K562 (cell line): ENCODE data around the gene IPPK. TPM values are rescaled to one million over a fixed set of nuclear protein-coding genes. Genes with fewer than 3 reads are reported as not detected.

Experiments
- ATAC-seq: fragments of 200-7000 bp; cut with Tn5 transposase; 3 replicates; pipeline ENCODE4 v1.9.1; 2020; ENCODE audit warnings: moderate library complexity
- BruUV-seq: library from RNA; stranded (reverse); fragments of 400-500 nt; replicated peaks from 2 replicates; lab custom pipeline; 2021; lab: Mats Ljungman, UMichigan
- CTCF ChIA-PET: fragments of 300-600 bp; formaldehyde crosslinking; extraction: SDS; loops from one replicate; lab custom pipeline; 2021; ENCODE audit warnings: low intra/inter-chr PET ratio; lab: Yijun Ruan, JAX
- POLR2A ChIA-PET: fragments of 300-600, 350-650 bp; sonication (Branson Sonifier 250); formaldehyde crosslinking; extraction: SDS; loops from one replicate; lab custom pipeline; 2021; ENCODE audit warnings: antibody characterized with exemption, inconsistent platforms; lab: Yijun Ruan, JAX
- DNase-seq, 4 experiments: peaks; one replicate each; pipeline versions ENCODE4 v3.0.0 to v3.0.0-alpha.2; 2011 to 2018; ENCODE audit warnings: low spot score in 3 of 4, mixed read lengths in 3 of 4; ENCODE audit errors: extremely low read depth in 1 of 4
- FAIRE-seq: peaks from 2 replicates; lab custom pipeline; 2011; peaks lifted over from hg19 to GRCh38; lab: Jason Lieb, UNC
- H2AFZ ChIP-seq: 2 replicates; pipeline ENCODE4 v1.6.0; 2011; ENCODE audit warnings: low read depth, low read length, control low read depth, inconsistent platforms
- H3K27ac ChIP-seq: fragments of 200-600 bp; 3 replicates; pipeline ENCODE4 v1.8.0; 2011; ENCODE audit warnings: low read depth, mild to moderate bottlenecking, control low read depth, inconsistent platforms, low read length, moderate library complexity, mixed read lengths; ENCODE audit errors: extremely low read depth
- H3K27me3 ChIP-seq, 2 experiments: fragments of 300-600 bp in 1 of 2; 2 replicates in 1 of 2; 3 replicates in 1 of 2; pipeline versions ENCODE4 v1.6.0 to v1.8.0; 2011; ENCODE audit warnings: inconsistent platforms in 2 of 2, low read length in 2 of 2, mild to moderate bottlenecking in 1 of 2, mixed read lengths in 1 of 2, moderate library complexity in 1 of 2; ENCODE audit not compliant: control insufficient read depth in 2 of 2, insufficient read depth in 2 of 2
- H3K36me3 ChIP-seq: fragments of 300-600 bp; 3 replicates; pipeline ENCODE4 v1.8.0; 2011; ENCODE audit warnings: mild to moderate bottlenecking, low read length, inconsistent platforms; ENCODE audit not compliant: control insufficient read depth, insufficient read depth
- H3K4me1 ChIP-seq, 2 experiments: fragments of 200-600 bp in 1 of 2; replicated peaks in 1 of 2; 2 replicates in 1 of 2; 3 replicates in 1 of 2; pipeline versions ENCODE4 v1.5.1 to v1.8.0; 2011; ENCODE audit warnings: inconsistent platforms in 2 of 2, low read length in 2 of 2, mild to moderate bottlenecking in 1 of 2, mixed read lengths in 1 of 2, moderate library complexity in 1 of 2; ENCODE audit not compliant: control insufficient read depth in 2 of 2, insufficient read depth in 2 of 2
- H3K4me2 ChIP-seq: 2 replicates; pipeline ENCODE4 v1.6.1; 2011; ENCODE audit warnings: low read length, control low read depth, inconsistent platforms, mixed read lengths; ENCODE audit not compliant: insufficient read depth
- H3K4me3 ChIP-seq: fragments of 200-600 bp; sonication (generic), shearing (Covaris generic); 2 replicates; pipeline ENCODE4 v1.5.1; 2016; ENCODE audit warnings: control low read depth, inconsistent platforms
- H3K79me2 ChIP-seq: fragments of 200-600 bp; 3 replicates; pipeline ENCODE4 v1.8.0; 2011; ENCODE audit warnings: low read length, inconsistent platforms; ENCODE audit not compliant: control insufficient read depth, insufficient read depth
- H3K9ac ChIP-seq, 2 experiments: 2 replicates each; pipeline versions ENCODE4 v1.6.0 to v1.6.1; 2011; ENCODE audit warnings: low read depth in 2 of 2, low read length in 2 of 2, control low read depth in 1 of 2, inconsistent platforms in 1 of 2, mild to moderate bottlenecking in 1 of 2, mixed read lengths in 1 of 2; ENCODE audit not compliant: insufficient read depth in 1 of 2
- H3K9me1 ChIP-seq: one replicate; pipeline ENCODE4 v1.6.0; 2011; ENCODE audit warnings: inconsistent platforms, mild to moderate bottlenecking, low read length, moderate library complexity; ENCODE audit not compliant: control insufficient read depth, insufficient read depth
- H3K9me3 ChIP-seq: replicated peaks from 2 replicates; pipeline ENCODE4 v1.5.1; 2011; ENCODE audit warnings: low read depth, low read length, inconsistent platforms; ENCODE audit not compliant: control insufficient read depth, insufficient read depth
- H4K20me1 ChIP-seq: replicated peaks from 2 replicates; pipeline ENCODE4 v1.6.1; 2011; ENCODE audit warnings: low read length, inconsistent platforms, mixed read lengths; ENCODE audit not compliant: control insufficient read depth, insufficient read depth
- CHD2 ChIP-seq: IDR thresholded peaks from 2 replicates; pipeline ENCODE4 v1.6.1; 2011; ENCODE audit warnings: low read depth, low read length
- FOXA3 ChIP-seq, 2 experiments: fragments of 450-650 bp in 1 of 2; sonication (generic) in 1 of 2; formaldehyde crosslinking; IDR thresholded peaks in 1 of 2; conservative IDR thresholded peaks in 1 of 2; 2 replicates each; pipeline versions ENCODE4 v1.4.0 to v1.8.0; 2020 to 2022; ENCODE audit warnings: mild to moderate bottlenecking in 2 of 2, missing genetic modification reagents in 1 of 2
- FOXJ2 ChIP-seq: fragments of 200-800 bp; sonication (Bioruptor generic); IDR thresholded peaks from 2 replicates; pipeline ENCODE4 v1.6.1; 2016; ENCODE audit warnings: missing genetic modification characterization, missing compliant biosample characterization
- FOXO4 ChIP-seq: fragments of 450-650 bp; formaldehyde crosslinking; IDR thresholded peaks from 2 replicates; pipeline ENCODE4 v1.4.0; 2020; ENCODE audit warnings: mild to moderate bottlenecking, moderate library complexity
- HDAC3 ChIP-seq: fragments of 450-650 bp; IDR thresholded peaks from 2 replicates; pipeline ENCODE4 v1.6.1; 2018; ENCODE audit warnings: borderline replicate concordance, mild to moderate bottlenecking, moderate library complexity; ENCODE audit not compliant: partially characterized antibody
- HES1 ChIP-seq: fragments of 450-650 bp; IDR thresholded peaks from 2 replicates; pipeline ENCODE4 v1.6.1; 2016; ENCODE audit warnings: low read depth, mild to moderate bottlenecking, moderate library complexity
- MED1 ChIP-seq: sonication (generic); formaldehyde crosslinking; IDR thresholded peaks from 2 replicates; pipeline ENCODE4 v1.8.1; 2023; ENCODE audit warnings: missing genetic modification reagents, borderline replicate concordance
- NBN ChIP-seq: fragments of 450-650 bp; IDR thresholded peaks from 2 replicates; pipeline ENCODE4 v1.6.1; 2016; ENCODE audit warnings: low read depth, mild to moderate bottlenecking
- PHF8 ChIP-seq: fragments of 200-600 bp; sonication (generic); IDR thresholded peaks from 2 replicates; pipeline ENCODE4 v1.6.1; 2012; ENCODE audit warnings: mixed run types, mild to moderate bottlenecking, inconsistent platforms, low read length, moderate library complexity, borderline replicate concordance
- POLR2AphosphoS5 ChIP-seq: IDR thresholded peaks from 2 replicates; pipeline ENCODE4 v1.6.1; 2011; ENCODE audit warnings: mild to moderate bottlenecking, low read depth, low read length, moderate library complexity; ENCODE audit not compliant: control insufficient read depth, insufficient read depth
- U2AF2 ChIP-seq: fragments of 200-400 bp; formaldehyde crosslinking; optimal IDR thresholded peaks from 2 replicates; pipeline ENCODE3; 2017; ENCODE audit warnings: low read depth, mild to moderate bottlenecking, low read length
- ZNF586 ChIP-seq: fragments of 450-650 bp; formaldehyde crosslinking; conservative IDR thresholded peaks from 2 replicates; pipeline ENCODE4 v1.4.0; 2020; ENCODE audit warnings: mild to moderate bottlenecking, moderate library complexity
- WGBS: fragments of 100-300 bp; shearing (Covaris generic); methylation state at CpG from one replicate; pipeline ENCODE4 v1.1.6; 2016; ENCODE audit warnings: low coverage, mixed read lengths; ENCODE audit not compliant: insufficient coverage; ENCODE audit errors: missing lambda C conversion rate; 5-methylcytosine and 5-hydroxymethylcytosine counted together
- in situ Hi-C: fragments of 300-500 bp; cut with MboI; formaldehyde crosslinking; loops from 4 replicates; pipeline ENCODE4 v1.15.0; 2018; ENCODE audit warnings: inconsistent platforms, mixed read lengths
- intact Hi-C: fragments of 100-400 bp; cut with micrococcal nuclease; formaldehyde crosslinking; loops from 2 replicates; pipeline ENCODE4 v1.14.2; 2022
- polyA plus RNA-seq, 8 experiments: library from polyadenylated mRNA; depleted of rRNA in 4 of 8; stranded (reverse) in 5 of 8; unstranded in 3 of 8; fragments of >200 nt; fragmentation: Nextera tagmentation in 2 of 8; fragmentation: Illumina TruSeq in 1 of 8; extraction: Ambion mirVana in 2 of 8; extraction: Trizol in 1 of 8; gene quantifications; 2 replicates each; pipeline versions ENCODE4 v1.2.1 to v1.2.3, GENCODE V29; 2011 to 2014; ENCODE audit warnings: inconsistent platforms in 1 of 8, missing spikeins in 1 of 8
- total RNA-seq, 7 experiments: library from RNA; depleted of rRNA in 6 of 7; stranded (reverse); fragments of >200 nt in 6 of 7; fragmentation: Illumina TruSeq in 2 of 7; extraction: Trizol in 2 of 7; gene quantifications; 2 replicates each; pipeline versions ENCODE4 v1.2.1 to v1.2.3, GENCODE V29; 2011 to 2021; ENCODE audit warnings: low replicate concordance in 1 of 7

The IPPK gene
- total and polyA plus RNA-seq, 9 of the 15 experiments (the other 6 are each of a cell fraction or from before 2014, with no cell fraction given) = 3.1 to 22.2 (median 11.2) TPM

- ATAC-seq = no peak
- H3K4me2 ChIP-seq = no peak overlapping the region
- no peak overlapping the region for H2AFZ ChIP-seq
- no peak for FAIRE-seq
- BruUV-seq = no TSS peak
- no peak overlapping the region for H3K27ac ChIP-seq
- no peaks in the 10 kb centered on the region for H3K9me3 ChIP-seq
- 0 out of 2 replicates have a peak, but pooled peaks cover 4% of the 10 kb centered on the region for H4K20me1 ChIP-seq
- H3K4me1 ChIP-seq = peaks cover 0 to 3% of the 10 kb centered on the region in 2 experiments; a peak in 1 of 5 replicates
- H3K9me1 ChIP-seq = no peaks in the 10 kb centered on the region
- no peak for DNase-seq
- no peak for TF ChIP-seq PHF8
- intact Hi-C loops (no loop called here), in situ Hi-C loops (no loop called here)
- H3K79me2 ChIP-seq = no peaks in the 10 kb centered on the region
- H3K9ac ChIP-seq = no peak overlapping the region
- CTCF ChIA-PET = no interaction called here
- H3K4me3 ChIP-seq = no peak overlapping the region
- POLR2A ChIA-PET = interaction anchor here (0.6 to 1.0 kb wide), 2 partner anchors 338 to 476 kb away, joined by 3 read pairs; no protein-coding TSS in a partner anchor
- 89% methylated on average over 10 of the region's 11 CpGs for WGBS
- H3K36me3 ChIP-seq = peaks cover 93% of the 10 kb centered on the region
- H3K27me3 ChIP-seq = no peaks in the 10 kb centered on the region
Observed at GRCh38 chr9:92616655-92617111, 53.2 kb downstream of the IPPK start.

- no peak for DNase-seq
- H3K9me3 ChIP-seq = no peaks in the 10 kb centered on the region
- ATAC-seq = no peak
- H3K4me3 ChIP-seq = no peak overlapping the region
- no peak overlapping the region for H3K4me2 ChIP-seq
- intact Hi-C loops (no loop called here), in situ Hi-C loops (no loop called here)
- peaks cover 95% of the 10 kb centered on the region for H3K36me3 ChIP-seq
- BruUV-seq = no TSS peak
- no peak for FAIRE-seq
- ChIA-PET CTCF (no interaction called here), POLR2A (interaction anchor here (1.0 kb wide), 1 partner anchor 476 kb away, joined by 3 read pairs; no protein-coding TSS in a partner anchor)
- WGBS = 90% methylated on average over 11 of the region's 11 CpGs
- no peaks in the 10 kb centered on the region for H3K9me1 ChIP-seq
- H3K27ac ChIP-seq = no peak overlapping the region
- H3K9ac ChIP-seq = no peak overlapping the region
- no peaks in the 10 kb centered on the region for H3K79me2 ChIP-seq
- H2AFZ ChIP-seq = no peak overlapping the region
- H4K20me1 ChIP-seq = 0 out of 2 replicates have a peak, but pooled peaks cover 4% of the 10 kb centered on the region
- H3K27me3 ChIP-seq = no peaks in the 10 kb centered on the region
- H3K4me1 ChIP-seq = peaks cover 0 to 3% of the 10 kb centered on the region in 2 experiments; a peak in 1 of 5 replicates
- no peak for TF ChIP-seq MED1
- TF ChIP-seq HES1 = no peak
- TF ChIP-seq POLR2AphosphoS5 = no peak
- TF ChIP-seq FOXO4 (CRISPR knock-in tag) = no peak
- no peak for TF ChIP-seq FOXA3 (CRISPR knock-in tag; conservative IDR thresholded peaks at IDR 0.05 in 1 of 2, IDR thresholded peaks at IDR 0.05 in 1 of 2)
- TF ChIP-seq FOXJ2 (tag) = no peak
- no peak for TF ChIP-seq U2AF2
- TF ChIP-seq ZNF586 (CRISPR knock-in tag) = no peak
- TF ChIP-seq NBN = no peak
- no peak for TF ChIP-seq HDAC3
- TF ChIP-seq CHD2 = no peak
Observed at GRCh38 chr9:92616199-92616641, 53.7 kb downstream of the IPPK start.
